ENCODE measurements around the gene EXOC6B. TPM values are rescaled to one million over a fixed set of nuclear protein-coding genes. Genes with fewer than 3 reads are reported as not detected.

EXOC6B gene
- total RNA-seq, 1 experiment from 2014 or later, result 33.7 TPM

GRCh38 chr2:72136331-72136730 lies 689.5 kb downstream of the EXOC6B start (continued):
- TF ChIP-seq PRDM15 (CRISPR knock-in tag; IDR thresholded peaks at IDR 0.05), result no peak

GRCh38 chr2:72135921-72136320 lies 689.9 kb downstream of the EXOC6B start:
- Mint-ChIP-seq H3K36me3 (no peaks in the 10 kb centered on the region), H3K27ac (no peak overlapping the region), H3K4me1 (peaks cover 7% of the 10 kb centered on the region), H3K4me3 (no peak overlapping the region), H3K9me3 (no peaks in the 10 kb centered on the region), H3K27me3 (ENCODE audit: low read depth) (peaks cover 25% of the 10 kb centered on the region)
- DNase-seq (ENCODE audit: low spot score) (no peak), ATAC-seq (no peak)
- CTCF ChIA-PET, result interaction anchor here (2.6 kb wide), 2 partner anchors 212 to 338 kb away, joined by 10 to 11 read pairs; no protein-coding TSS in a partner anchor
- POLR2A ChIA-PET, result no interaction called here
- TF ChIP-seq ZNF317 (CRISPR knock-in tag; IDR thresholded peaks at IDR 0.05; ENCODE audit: borderline replicate concordance, low read depth) (no peak), ZNF512 (CRISPR knock-in tag; IDR thresholded peaks at IDR 0.05; ENCODE audit: borderline replicate concordance) (no peak), ARID4B (CRISPR knock-in tag; IDR thresholded peaks at IDR 0.05; ENCODE audit: borderline replicate concordance) (no peak), CREM (CRISPR knock-in tag; IDR thresholded peaks at IDR 0.05) (no peak), GTF2I (CRISPR knock-in tag; conservative IDR thresholded peaks at IDR 0.05) (no peak), ATF1 (CRISPR knock-in tag; IDR thresholded peaks at IDR 0.05) (no peak), ATF6 (CRISPR knock-in tag; IDR thresholded peaks at IDR 0.05) (no peak), ZNF396 (CRISPR knock-in tag; IDR thresholded peaks at IDR 0.05; ENCODE audit: borderline replicate concordance) (no peak), CTCF (IDR thresholded peaks at IDR 0.05) (no peak), TP53 (CRISPR knock-in tag; IDR thresholded peaks at IDR 0.05) (no peak), TEAD4 (CRISPR knock-in tag; IDR thresholded peaks at IDR 0.05) (no peak), EMX1 (CRISPR knock-in tag; IDR thresholded peaks at IDR 0.05) (no peak), ZNF671 (CRISPR knock-in tag; IDR thresholded peaks at IDR 0.05) (no peak), PRDM15 (CRISPR knock-in tag; IDR thresholded peaks at IDR 0.05) (no peak), ATF3 (CRISPR knock-in tag; conservative IDR thresholded peaks at IDR 0.05) (no peak), ERG (CRISPR knock-in tag; IDR thresholded peaks at IDR 0.05) (no peak), FOXJ3 (CRISPR knock-in tag; IDR thresholded peaks at IDR 0.05; ENCODE audit: borderline replicate concordance) (no peak)
